Upper lobe of left lung (tissue), 4 donors: ENCODE results near the gene SLC22A16.
"Not testable (repeated sequence)": the region's sequence is repeated elsewhere in the genome, so short reads cannot be mapped to it uniquely, and the experiment has no call there.

Experiments used
- CTCF ChIP-seq, 6 experiments: fragments of 450-650 bp in 4 of 6; fragments of 200-600 bp in 2 of 6; sonication (generic) in 2 of 6; IDR thresholded peaks; one replicate each; pipeline ENCODE4 v1.5.1; 2016 to 2019; ENCODE audit warnings: antibody characterized with exemption in 6 of 6
- POLR2A ChIP-seq, 4 donors: fragments of 450-650 bp; IDR thresholded peaks; one replicate each; pipeline ENCODE4 v1.5.1; 2016 to 2017; ENCODE audit warnings: antibody characterized with exemption in 4 of 4, mild to moderate bottlenecking in 2 of 4
- POLR2AphosphoS5 ChIP-seq, 2 donors: sonication (generic); formaldehyde crosslinking; IDR thresholded peaks; one replicate each; pipeline ENCODE4 v1.5.1; 2017; ENCODE audit warnings: antibody characterized with exemption in 2 of 2

DNA sequence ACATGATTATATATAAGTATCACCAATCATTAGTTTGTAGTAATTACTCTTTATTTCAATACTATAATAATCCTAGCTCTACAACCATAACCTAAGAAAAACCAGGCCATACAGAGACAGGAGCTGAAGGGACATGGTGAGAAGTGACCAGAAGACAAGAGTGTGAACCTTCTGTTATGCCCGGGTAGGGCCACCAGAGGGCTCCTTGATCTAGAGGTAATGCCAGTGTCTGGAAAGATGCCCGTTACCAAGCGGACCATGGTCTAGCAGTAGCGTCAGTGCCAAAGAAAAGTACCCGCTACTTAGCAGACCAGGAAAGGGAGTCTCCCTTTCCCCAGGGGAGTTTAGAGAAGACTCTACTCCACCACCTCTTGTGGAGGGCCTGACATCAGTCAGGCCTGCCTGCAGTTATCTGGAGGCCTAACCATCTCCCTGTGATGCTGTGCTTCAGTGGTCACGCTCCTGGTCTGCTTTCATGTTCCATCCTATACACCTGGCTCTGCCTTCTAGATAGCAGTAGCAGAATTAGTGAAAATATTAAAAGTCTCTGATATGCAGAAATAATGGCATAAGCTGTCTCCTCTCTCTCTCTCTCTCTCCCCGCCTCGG, 18.7 kb downstream of the SLC22A16 start:
- not testable (repeated sequence) for TF ChIP-seq POLR2A, POLR2AphosphoS5 (IDR thresholded peaks at IDR 0.05)
- TF ChIP-seq CTCF (IDR thresholded peaks at IDR 0.05) = peak in 1 of 6 experiments; percentile 23
